Transverse colon (tissue), 4 donors: Measurements from ENCODE around the gene CAPN15. TPM values are rescaled to one million over a fixed set of nuclear protein-coding genes. Genes with fewer than 3 reads are reported as not detected.

Source experiments
- DNase-seq: peaks from one replicate; pipeline ENCODE4 v3.0.0-alpha.2; 2019
- H3K27ac ChIP-seq, 4 donors: fragments of 200-600 bp; sonication (generic); 2 replicates each; pipeline ENCODE4 v1.5.1; 2016 to 2018; ENCODE audit warnings: inconsistent platforms in 4 of 4
- H3K27me3 ChIP-seq: fragments of 200-600 bp; sonication (generic); 2 replicates; pipeline ENCODE4 v1.5.1; 2017; ENCODE audit warnings: inconsistent platforms
- H3K36me3 ChIP-seq, 4 donors: fragments of 200-600 bp; sonication (generic); 2 replicates each; pipeline ENCODE4 v1.5.1; 2017 to 2019; ENCODE audit warnings: inconsistent platforms in 4 of 4
- H3K4me1 ChIP-seq, 4 donors: fragments of 200-600 bp; sonication (generic); 2 replicates each; pipeline ENCODE4 v1.5.1; 2017 to 2020; ENCODE audit warnings: inconsistent platforms in 4 of 4
- H3K4me3 ChIP-seq, 4 donors: fragments of 200-600 bp; sonication (generic); 1 replicate in 1 of 4; 2 replicates in 3 of 4; pipeline versions ENCODE4 v1.5.1 to v1.6.1; 2017 to 2019; ENCODE audit warnings: inconsistent platforms in 4 of 4
- H3K9me3 ChIP-seq, 2 donors: fragments of 200-600 bp; sonication (generic); 2 replicates each; pipeline ENCODE4 v1.5.1; 2017 to 2019; ENCODE audit warnings: inconsistent platforms in 2 of 2
- EP300 ChIP-seq: sonication (generic); formaldehyde crosslinking; IDR thresholded peaks from one replicate; pipeline ENCODE4 v1.6.1; 2017; ENCODE audit warnings: antibody characterized with exemption, low read depth
- POLR2A ChIP-seq: fragments of 450-650 bp; IDR thresholded peaks from one replicate; pipeline ENCODE4 v1.6.1; 2016; ENCODE audit warnings: antibody characterized with exemption, mild to moderate bottlenecking, moderate library complexity
- POLR2AphosphoS5 ChIP-seq, 3 donors: sonication (generic); formaldehyde crosslinking; IDR thresholded peaks; one replicate each; pipeline ENCODE4 v1.6.1; 2016; ENCODE audit warnings: antibody characterized with exemption in 3 of 3
- WGBS, 2 donors: methylation state at CpG; one replicate each; pipeline ENCODE4 v1.1.5; 2018; ENCODE audit warnings: low coverage in 1 of 2; 5-methylcytosine and 5-hydroxymethylcytosine counted together
- in situ Hi-C, 4 donors: fragments of 200-750 bp; cut with MboI; loops; one replicate each; pipeline versions ENCODE4 v1.15.0 to v1.15.1; 2017; ENCODE audit warnings: low sequenced_read_pairs in 3 of 4, low pct_ligation_motif_present in 1 of 4, low pct_unique_long_range_greater_than_20kb in 1 of 4
- intact Hi-C: fragments of 100-400 bp; cut with DNase I; formaldehyde crosslinking; loops from one replicate; pipeline ENCODE4 v1.15.1; 2023; ENCODE audit warnings: low total_unique reads
- total RNA-seq, 4 donors: library from RNA; depleted of rRNA; stranded (reverse); fragments of >200 nt; gene quantifications; one replicate each; pipeline ENCODE4 v1.1.0, GENCODE V29; 2016
- TF ChIP-seq, protein P1 (sequence below), 5 experiments: fragments of 200-600 bp in 3 of 5; fragments of 450-650 bp in 2 of 5; sonication (generic) in 3 of 5; IDR thresholded peaks; 1 replicate in 2 of 5; 2 replicates in 3 of 5; pipeline ENCODE4 v1.5.1; 2016 to 2017; ENCODE audit warnings: antibody characterized with exemption in 5 of 5, inconsistent platforms in 3 of 5, mild to moderate bottlenecking in 2 of 5, moderate library complexity in 1 of 5

CAPN15 gene
- total RNA-seq, 4 donors from 2014 or later: 108 to 388 (median 175) TPM

DNA sequence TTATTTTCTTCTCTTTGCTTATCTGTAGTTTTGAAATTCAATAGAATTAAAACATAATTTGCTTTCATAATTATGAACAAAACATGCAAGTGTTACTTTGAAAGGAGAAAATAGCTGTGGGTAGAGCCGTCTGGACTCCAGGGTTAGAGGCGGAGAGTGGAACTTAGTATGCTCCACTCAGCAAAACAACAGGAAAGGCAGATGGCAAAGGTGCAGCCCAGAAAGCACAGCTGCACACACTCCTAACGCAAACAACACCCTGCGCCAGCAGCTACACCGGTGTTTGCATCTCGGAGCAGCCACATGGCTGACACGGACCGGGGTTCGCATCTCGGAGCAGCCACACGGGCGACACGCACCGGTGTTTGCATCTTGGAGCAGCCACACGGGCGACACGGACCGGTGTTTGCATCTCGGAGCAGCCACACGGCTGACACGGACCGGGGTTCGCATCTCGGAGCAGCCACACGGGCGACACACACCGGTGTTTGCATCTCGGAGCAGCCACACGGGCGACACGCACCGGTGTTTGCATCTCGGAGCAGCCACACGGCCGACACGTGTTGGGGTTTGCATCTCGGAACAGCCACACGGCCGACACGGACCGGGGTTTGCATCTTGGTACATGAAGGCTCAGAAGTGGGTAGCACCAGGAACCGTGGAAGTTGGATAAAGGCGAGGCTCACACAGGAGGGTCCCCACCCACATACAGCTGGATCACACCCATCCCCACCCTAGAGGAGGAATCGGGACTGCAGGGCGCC lies 12.2 kb upstream of the CAPN15 start:
- TF ChIP-seq POLR2A: no peak
- TF ChIP-seq POLR2AphosphoS5 (IDR thresholded peaks at IDR 0.05): no peak
- TF ChIP-seq, protein P1, sequence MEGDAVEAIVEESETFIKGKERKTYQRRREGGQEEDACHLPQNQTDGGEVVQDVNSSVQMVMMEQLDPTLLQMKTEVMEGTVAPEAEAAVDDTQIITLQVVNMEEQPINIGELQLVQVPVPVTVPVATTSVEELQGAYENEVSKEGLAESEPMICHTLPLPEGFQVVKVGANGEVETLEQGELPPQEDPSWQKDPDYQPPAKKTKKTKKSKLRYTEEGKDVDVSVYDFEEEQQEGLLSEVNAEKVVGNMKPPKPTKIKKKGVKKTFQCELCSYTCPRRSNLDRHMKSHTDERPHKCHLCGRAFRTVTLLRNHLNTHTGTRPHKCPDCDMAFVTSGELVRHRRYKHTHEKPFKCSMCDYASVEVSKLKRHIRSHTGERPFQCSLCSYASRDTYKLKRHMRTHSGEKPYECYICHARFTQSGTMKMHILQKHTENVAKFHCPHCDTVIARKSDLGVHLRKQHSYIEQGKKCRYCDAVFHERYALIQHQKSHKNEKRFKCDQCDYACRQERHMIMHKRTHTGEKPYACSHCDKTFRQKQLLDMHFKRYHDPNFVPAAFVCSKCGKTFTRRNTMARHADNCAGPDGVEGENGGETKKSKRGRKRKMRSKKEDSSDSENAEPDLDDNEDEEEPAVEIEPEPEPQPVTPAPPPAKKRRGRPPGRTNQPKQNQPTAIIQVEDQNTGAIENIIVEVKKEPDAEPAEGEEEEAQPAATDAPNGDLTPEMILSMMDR (IDR thresholded peaks at IDR 0.05): no peak
- TF ChIP-seq EP300: no peak
- Histone ChIP-seq H3K27ac (no peak overlapping the region), H3K4me1 (no peaks in the 10 kb centered on the region), H3K4me3 (no peak overlapping the region), H3K36me3 (peaks cover 0 to 4% (median 0%) of the 10 kb centered on the region in 4 donors), H3K27me3 (no peaks in the 10 kb centered on the region), H3K9me3 (no peaks in the 10 kb centered on the region)
- in situ Hi-C loops: loop anchor here in 1 of 4 donors (25.0 kb wide), 1 partner anchor 97 kb away; no protein-coding TSS in a partner anchor
- intact Hi-C loops: no loop called here
- 92% methylated on average over 44 of the region's 45 CpGs; no CpG with 5 or more reads in 1 of the 2 donors for WGBS, 2 donors
- DNase-seq: no peak

DNA sequence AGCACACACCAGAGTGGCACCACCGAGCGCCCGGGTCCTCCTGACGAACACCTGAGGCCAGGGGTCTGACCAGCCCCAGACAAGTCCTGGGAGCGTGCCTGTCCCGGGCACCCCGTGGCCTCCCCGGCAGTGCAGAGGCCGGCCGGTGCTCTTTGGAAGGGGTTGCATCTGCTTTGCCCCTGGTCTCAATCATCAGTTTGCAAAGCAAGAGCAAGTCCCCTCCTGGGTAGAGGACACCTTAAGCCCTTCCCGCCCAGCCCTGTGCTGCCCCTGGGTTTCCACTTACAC lies 11.6 kb upstream of the CAPN15 start:
- Histone ChIP-seq H3K4me3 (no peak overlapping the region), H3K4me1 (no peaks in the 10 kb centered on the region), H3K9me3 (no peaks in the 10 kb centered on the region), H3K36me3 (peaks cover 0 to 4% (median 0%) of the 10 kb centered on the region in 4 donors), H3K27ac (no peak overlapping the region), H3K27me3 (no peaks in the 10 kb centered on the region)
- intact Hi-C loops: no loop called here
- 99% methylated on average over 11 of the region's 11 CpGs; no CpG with 5 or more reads in 1 of the 2 donors for WGBS, 2 donors
- no peak for TF ChIP-seq EP300
- TF ChIP-seq POLR2AphosphoS5 (IDR thresholded peaks at IDR 0.05): no peak
- TF ChIP-seq, protein P1 (IDR thresholded peaks at IDR 0.05): no peak
- no peak for TF ChIP-seq POLR2A
- in situ Hi-C loops: loop anchor here in 1 of 4 donors (25.0 kb wide), 1 partner anchor 96 kb away; no protein-coding TSS in a partner anchor
- DNase-seq: no peak

DNA sequence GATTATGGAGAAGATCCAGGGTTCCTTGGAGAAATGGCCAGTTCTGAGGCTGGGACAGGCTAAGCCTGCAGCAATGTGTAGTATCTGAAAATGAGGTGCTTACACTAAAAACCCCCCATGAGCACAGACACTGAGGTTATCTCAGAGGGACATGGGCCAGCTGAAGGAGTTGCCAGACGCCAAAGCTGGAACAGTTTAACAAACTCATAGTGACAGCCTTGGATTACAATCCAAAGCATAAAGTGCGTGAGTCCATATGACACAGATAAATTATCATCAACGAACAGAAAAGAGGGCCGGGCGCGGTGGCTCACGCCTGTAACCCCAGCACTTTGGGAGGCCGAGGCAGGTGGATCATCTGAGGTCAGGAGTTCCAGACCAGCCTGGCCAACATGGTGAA lies 11.2 kb upstream of the CAPN15 start:
- WGBS, 2 donors: 97% methylated on average over 8 of the region's 8 CpGs; no CpG with 5 or more reads in 1 of the 2 donors
- in situ Hi-C loops: loop anchor here in 1 of 4 donors (25.0 kb wide), 1 partner anchor 96 kb away; no protein-coding TSS in a partner anchor

DNA sequence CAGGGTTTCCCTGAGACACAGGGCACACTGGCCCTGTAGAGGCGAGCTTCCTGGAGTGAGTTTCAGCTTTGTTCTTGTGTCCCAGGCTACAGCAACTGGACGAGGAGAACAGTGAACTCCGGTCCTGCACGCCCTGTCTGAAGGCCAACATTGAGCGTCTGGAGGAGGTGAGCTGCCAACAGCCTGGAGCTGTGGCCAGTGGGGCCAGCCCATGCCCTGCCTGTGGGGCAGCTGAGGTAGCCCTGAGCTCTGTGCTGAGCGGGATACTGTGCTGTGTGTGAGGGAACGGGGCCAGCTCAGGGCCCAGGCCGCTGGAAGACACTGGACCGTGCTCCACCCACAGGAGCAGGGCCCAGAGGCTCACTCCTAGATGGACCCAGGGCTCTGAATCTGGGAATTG lies 8.7 kb upstream of the CAPN15 start:
- DNase-seq: no peak
- 88% methylated on average over 9 of the region's 9 CpGs; no CpG with 5 or more reads in 1 of the 2 donors for WGBS, 2 donors
- intact Hi-C loops (no loop called here), in situ Hi-C loops (loop anchor here in 1 of 4 donors (25.0 kb wide), 1 partner anchor 93 kb away; no protein-coding TSS in a partner anchor)
- Histone ChIP-seq H3K4me3 (no peak overlapping the region), H3K9me3 (no peaks in the 10 kb centered on the region), H3K27me3 (no peaks in the 10 kb centered on the region), H3K36me3 (peaks cover 0 to 4% (median 0%) of the 10 kb centered on the region in 4 donors), H3K27ac (no peak overlapping the region), H3K4me1 (peaks cover 5 to 17% (median 8%) of the 10 kb centered on the region in 4 donors)
- no peak for TF ChIP-seq POLR2A
- no peak for TF ChIP-seq EP300
- TF ChIP-seq POLR2AphosphoS5 (IDR thresholded peaks at IDR 0.05): no peak
- TF ChIP-seq, protein P1 (IDR thresholded peaks at IDR 0.05): no peak

More for the DNA sequence above, 11.2 kb upstream of the CAPN15 start:
- Histone ChIP-seq H3K36me3 (peaks cover 0 to 4% (median 0%) of the 10 kb centered on the region in 4 donors), H3K4me1 (peaks cover 0 to 4% (median 2%) of the 10 kb centered on the region in 4 donors), H3K27ac (no peak overlapping the region), H3K4me3 (no peak overlapping the region), H3K9me3 (no peaks in the 10 kb centered on the region), H3K27me3 (no peaks in the 10 kb centered on the region)
- no peak for TF ChIP-seq POLR2AphosphoS5 (IDR thresholded peaks at IDR 0.05)
- TF ChIP-seq, protein P1 (IDR thresholded peaks at IDR 0.05): no peak
- no peak for TF ChIP-seq EP300
- TF ChIP-seq POLR2A: no peak
- no peak for DNase-seq
- intact Hi-C loops: no loop called here
